ENCODE measurements around the gene NPAS3. TPM values are rescaled to one million over a fixed set of nuclear protein-coding genes. Genes with fewer than 3 reads are reported as not detected.

The NPAS3 gene
- total and polyA plus RNA-seq, 2 of the 8 experiments (the other 6 are each of a cell fraction or from before 2014, with no cell fraction given) = 0.11 to 0.60 TPM

GRCh38 chr14:33343016-33343415 lies 404.3 kb downstream of the NPAS3 start:
- DNase-seq (ENCODE audit: low read depth in 1 of 2, low spot score in 2 of 2) = no peak
- 39% methylated on average over 3 of the region's 3 CpGs; no CpG with 5 or more reads in 1 of the 2 experiments for WGBS, 2 experiments (ENCODE audit: extremely low coverage in 1 of 2, insufficient coverage in 1 of 2, insufficient read length in 1 of 2, insufficient replicate concordance in 2 of 2, low coverage in 1 of 2, low lambda C conversion rate in 2 of 2, missing lambda C conversion rate in 1 of 2)
- CTCF ChIA-PET (ENCODE audit: partially characterized antibody) = no interaction called here

More at GRCh38 chr14:33343016-33343415, 404.3 kb downstream of the NPAS3 start:
- H4K20me1 ChIP-seq (replicated peaks in 1 of 2; ENCODE audit: control insufficient read depth in 1 of 2, insufficient read depth in 2 of 2, low read length in 2 of 2) = no peaks in the 10 kb centered on the region
- H2BK20ac ChIP-seq (ENCODE audit: low read length) = no peak overlapping the region
- H3K4me3 ChIP-seq (ENCODE audit: extremely low read depth in 1 of 4, insufficient read depth in 2 of 4, low read depth in 3 of 4, low read length in 4 of 4) = no peak overlapping the region
- no peak overlapping the region for H3K4ac ChIP-seq (replicated peaks; ENCODE audit: insufficient read length, low read depth, low read length)
- H2AFZ ChIP-seq (ENCODE audit: low read length) = no peak overlapping the region
- H3K79me2 ChIP-seq (ENCODE audit: control insufficient read depth in 1 of 2, insufficient read depth in 2 of 2, low read length in 2 of 2) = no peaks in the 10 kb centered on the region
- no peak overlapping the region for H2BK120ac ChIP-seq (replicated peaks; ENCODE audit: low read depth, low read length)
- no peak overlapping the region for H3K23ac ChIP-seq (ENCODE audit: insufficient read length)
- H3K9me3 ChIP-seq (ENCODE audit: insufficient read depth in 2 of 2, low read depth in 1 of 2, low read length in 1 of 2) = peaks cover 0 to 3% of the 10 kb centered on the region in 2 experiments; a peak in 1 of 4 replicates
- H3K23me2 ChIP-seq (ENCODE audit: low read depth, low read length) = no peaks in the 10 kb centered on the region
- no peak overlapping the region for H2BK5ac ChIP-seq (ENCODE audit: low read depth, low read length)
- H3K4me2 ChIP-seq (ENCODE audit: insufficient read depth in 1 of 2, low read depth in 2 of 2, low read length in 2 of 2) = peak overlapping the region in 1 of 2 experiments; percentile 24; a peak in 1 of 4 replicates
- no peaks in the 10 kb centered on the region for H3K36me3 ChIP-seq (ENCODE audit: control insufficient read depth in 2 of 4, insufficient read depth in 4 of 4, low read length in 3 of 4)
- H2BK12ac ChIP-seq (ENCODE audit: low read depth, low read length) = no peak overlapping the region
- H3K27me3 ChIP-seq (replicated peaks in 1 of 4; ENCODE audit: control insufficient read depth in 3 of 4, extremely low read depth in 1 of 4, insufficient read depth in 3 of 4, low read length in 3 of 4) = no peaks in the 10 kb centered on the region
- H3K18ac ChIP-seq (ENCODE audit: extremely low read depth, low read length) = no peak overlapping the region
- no peak for FAIRE-seq
- no peak overlapping the region for H3K14ac ChIP-seq (ENCODE audit: insufficient read length)
- H3K27ac ChIP-seq (ENCODE audit: low read depth, low read length) = no peak overlapping the region
- no peak overlapping the region for H3K56ac ChIP-seq (replicated peaks; ENCODE audit: insufficient read length, low read depth, low read length)
- H3K4me1 ChIP-seq (replicated peaks in 1 of 4; ENCODE audit: control insufficient read depth in 3 of 4, insufficient read depth in 4 of 4, low read length in 3 of 4) = peaks cover 0 to 14% (median 4%) of the 10 kb centered on the region in 4 experiments; a peak in 4 of 7 replicates
- POLR2A ChIA-PET (ENCODE audit: partially characterized antibody) = no interaction called here
- no peak overlapping the region for H4K5ac ChIP-seq (ENCODE audit: insufficient read length, low read depth, low read length)
- peak; percentile 98 for TF ChIP-seq CEBPB (IDR thresholded peaks at IDR 0.05; ENCODE audit: low read depth, low read length)
- TF ChIP-seq POLR2A (IDR thresholded peaks at IDR 0.05; ENCODE audit: control extremely low read depth in 1 of 2, low read depth in 2 of 2, low read length in 2 of 2) = no peak
- no peak for TF ChIP-seq SIRT6 (IDR thresholded peaks at IDR 0.05; ENCODE audit: low read length)
- no peak for TF ChIP-seq ATF3 (IDR thresholded peaks at IDR 0.05; ENCODE audit: insufficient read depth, low read depth, low read length)
- H3K9ac ChIP-seq (replicated peaks in 1 of 4; ENCODE audit: extremely low read depth in 1 of 4, low read depth in 3 of 4, low read length in 3 of 4) = no peak overlapping the region
- H3K79me1 ChIP-seq (ENCODE audit: low read depth, low read length) = no peaks in the 10 kb centered on the region
- no peak overlapping the region for H4K91ac ChIP-seq (replicated peaks; ENCODE audit: insufficient read length, low read length)
- H4K8ac ChIP-seq (ENCODE audit: extremely low read depth, insufficient read depth, low read length) = no peak overlapping the region
- H2AK5ac ChIP-seq (ENCODE audit: low read depth, low read length) = no peak overlapping the region
- H2BK15ac ChIP-seq (ENCODE audit: low read length) = no peak overlapping the region

All from H1 (cell line).